Measurements from ENCODE around the gene KRTAP10-2.

KRTAP10-2 gene

GRCh38 chr21:44527156-44527982 lies 23.9 kb downstream of the KRTAP10-2 start:
- DNase-seq, result no peak

DNA sequence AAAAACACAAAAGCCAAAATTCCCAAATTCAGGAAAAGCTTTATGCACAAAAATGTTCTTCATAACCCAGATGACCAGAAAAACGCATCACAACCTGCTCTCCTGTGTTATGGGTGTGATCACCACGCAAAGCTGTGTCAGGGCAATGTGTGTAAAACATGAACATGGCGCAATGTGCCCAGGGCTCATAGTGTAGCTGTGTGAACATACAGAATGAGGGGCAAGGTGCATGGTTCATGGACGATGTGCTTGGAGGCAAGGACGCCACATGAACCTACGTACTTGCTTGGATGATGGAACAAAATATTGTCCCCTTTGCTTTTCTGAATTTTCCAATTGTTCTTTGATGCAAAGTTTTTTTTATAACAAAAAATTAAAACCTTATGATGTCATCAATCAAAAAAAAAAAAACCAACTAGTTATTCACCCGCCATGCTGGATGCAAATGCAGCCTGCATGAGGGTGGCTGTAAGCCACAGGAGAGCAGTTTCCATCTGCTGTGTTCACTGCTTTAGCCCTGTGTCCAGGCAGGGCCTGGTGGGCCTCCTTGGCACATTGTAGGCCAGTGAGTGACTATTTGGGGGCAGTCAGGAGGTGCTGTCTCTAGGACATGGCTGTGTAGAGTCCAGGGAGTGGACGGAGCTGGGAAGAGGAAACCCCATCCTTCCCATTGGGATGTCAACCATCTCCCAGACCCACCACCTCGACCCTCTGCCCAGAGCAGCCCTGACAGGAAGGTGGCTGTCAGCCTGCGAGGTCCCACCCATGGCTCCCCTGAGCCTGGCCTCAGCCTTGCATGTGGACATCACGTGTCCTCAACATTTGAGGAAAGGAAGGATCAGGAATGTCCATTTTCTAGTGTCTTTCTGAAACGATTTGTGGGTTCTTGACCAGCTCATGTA lies 25.0 kb downstream of the KRTAP10-2 start:
- no peak for DNase-seq

DNA sequence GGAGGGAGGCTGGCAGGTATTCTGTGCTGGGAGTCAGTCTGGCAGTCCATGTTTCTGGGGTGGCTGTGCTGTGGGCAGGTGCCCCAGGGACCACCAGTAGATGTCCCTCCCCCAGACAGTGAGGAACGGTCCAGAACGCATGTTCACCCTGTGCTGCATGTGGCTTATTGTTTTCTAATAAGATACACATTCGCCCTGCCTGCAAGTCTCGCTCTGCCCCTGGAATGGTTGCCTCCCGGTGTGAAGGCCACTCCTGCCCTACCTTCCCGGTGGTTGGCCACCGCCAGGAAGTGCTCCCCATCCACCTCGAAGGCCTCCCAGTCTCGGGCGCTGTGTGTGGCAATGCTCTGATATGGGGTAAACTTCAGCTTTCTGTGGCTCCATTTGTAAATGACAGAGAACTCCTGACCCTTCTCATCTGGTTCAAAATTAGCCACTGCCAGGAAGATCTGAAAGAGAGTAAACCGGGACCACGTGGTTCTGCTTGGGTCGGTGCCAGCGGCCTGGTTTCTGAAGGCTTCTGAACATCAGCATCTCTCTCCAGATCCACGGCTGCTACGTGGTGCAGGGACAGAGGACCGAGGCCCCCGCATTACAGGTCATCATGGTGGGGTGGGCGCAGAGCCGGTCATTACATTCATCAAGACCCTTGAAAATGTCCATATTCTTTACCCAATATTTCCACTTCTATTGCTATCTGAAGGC lies 25.8 kb downstream of the KRTAP10-2 start:
- DNase-seq, result no peak

- no peak for DNase-seq
Measured at GRCh38 chr21:44524414-44525371, 26.6 kb downstream of the KRTAP10-2 start.

GRCh38 chr21:44523567-44524413 lies 27.5 kb downstream of the KRTAP10-2 start:
- DNase-seq, result no peak

DNA sequence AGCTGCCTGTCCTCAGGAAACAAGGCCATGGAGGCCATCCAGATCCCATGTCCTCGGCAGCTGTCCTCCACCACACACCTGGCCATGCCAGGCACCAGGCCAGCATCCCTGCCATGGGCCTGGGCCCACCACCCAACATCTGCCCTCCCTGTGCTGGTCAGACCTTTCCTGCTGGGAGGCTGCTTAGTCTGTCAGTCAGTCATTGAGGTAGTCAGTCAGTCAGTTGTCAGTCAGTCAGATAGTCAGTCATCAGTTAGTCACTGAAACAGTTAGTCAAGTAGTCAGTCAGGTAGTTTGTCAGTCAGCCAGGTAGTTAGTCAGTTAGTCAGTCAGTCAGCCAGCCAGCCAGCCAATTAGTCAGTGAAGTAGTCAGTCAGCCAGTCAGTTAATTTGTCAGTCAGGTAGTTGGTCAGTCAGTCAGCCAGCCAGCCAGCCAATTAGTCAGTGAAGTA lies 28.5 kb downstream of the KRTAP10-2 start:
- DNase-seq, result no peak

DNA sequence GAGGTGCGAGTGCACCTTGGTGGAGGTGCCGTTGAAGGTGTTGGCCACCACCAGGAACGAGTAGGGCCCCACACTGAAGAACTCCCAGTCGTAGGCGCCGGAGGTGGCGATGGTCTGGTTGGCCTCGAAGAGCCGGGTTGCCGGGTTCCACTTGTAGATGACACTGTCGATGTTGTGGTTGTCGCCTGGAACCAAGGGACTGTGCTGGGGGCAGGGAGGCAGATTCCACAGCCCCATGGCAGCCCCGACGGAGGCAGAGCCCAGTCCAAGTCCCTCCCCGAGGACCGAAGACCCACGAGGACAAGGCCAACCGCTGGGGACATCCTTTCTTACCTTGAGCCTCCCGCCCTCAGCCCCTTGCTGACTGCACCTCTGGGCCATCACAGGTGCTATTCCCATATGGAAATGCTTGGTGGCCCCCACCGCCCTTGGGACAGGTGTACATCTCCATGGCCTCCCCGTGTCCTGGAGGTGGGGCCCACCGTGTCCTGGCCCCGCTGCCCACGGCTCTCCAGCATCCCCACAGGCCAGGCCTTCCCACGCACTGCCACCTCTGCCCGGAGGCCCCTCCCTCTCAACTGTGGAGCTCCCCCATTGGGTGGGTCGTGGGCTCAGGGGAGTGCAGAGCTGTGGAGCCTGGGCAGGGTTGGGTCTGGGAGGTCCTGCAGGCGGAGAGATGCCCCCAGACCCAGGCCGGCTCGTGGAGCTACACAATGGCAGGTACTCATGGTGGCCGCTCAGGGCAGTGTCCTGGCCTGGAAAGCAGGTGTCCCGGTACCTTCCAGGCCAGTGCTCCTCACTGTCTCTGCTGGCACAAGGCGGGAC lies 29.2 kb downstream of the KRTAP10-2 start:
- DNase-seq, result no peak

GRCh38 chr21:44521301-44521927 lies 29.9 kb downstream of the KRTAP10-2 start:
- no peak for DNase-seq

DNA sequence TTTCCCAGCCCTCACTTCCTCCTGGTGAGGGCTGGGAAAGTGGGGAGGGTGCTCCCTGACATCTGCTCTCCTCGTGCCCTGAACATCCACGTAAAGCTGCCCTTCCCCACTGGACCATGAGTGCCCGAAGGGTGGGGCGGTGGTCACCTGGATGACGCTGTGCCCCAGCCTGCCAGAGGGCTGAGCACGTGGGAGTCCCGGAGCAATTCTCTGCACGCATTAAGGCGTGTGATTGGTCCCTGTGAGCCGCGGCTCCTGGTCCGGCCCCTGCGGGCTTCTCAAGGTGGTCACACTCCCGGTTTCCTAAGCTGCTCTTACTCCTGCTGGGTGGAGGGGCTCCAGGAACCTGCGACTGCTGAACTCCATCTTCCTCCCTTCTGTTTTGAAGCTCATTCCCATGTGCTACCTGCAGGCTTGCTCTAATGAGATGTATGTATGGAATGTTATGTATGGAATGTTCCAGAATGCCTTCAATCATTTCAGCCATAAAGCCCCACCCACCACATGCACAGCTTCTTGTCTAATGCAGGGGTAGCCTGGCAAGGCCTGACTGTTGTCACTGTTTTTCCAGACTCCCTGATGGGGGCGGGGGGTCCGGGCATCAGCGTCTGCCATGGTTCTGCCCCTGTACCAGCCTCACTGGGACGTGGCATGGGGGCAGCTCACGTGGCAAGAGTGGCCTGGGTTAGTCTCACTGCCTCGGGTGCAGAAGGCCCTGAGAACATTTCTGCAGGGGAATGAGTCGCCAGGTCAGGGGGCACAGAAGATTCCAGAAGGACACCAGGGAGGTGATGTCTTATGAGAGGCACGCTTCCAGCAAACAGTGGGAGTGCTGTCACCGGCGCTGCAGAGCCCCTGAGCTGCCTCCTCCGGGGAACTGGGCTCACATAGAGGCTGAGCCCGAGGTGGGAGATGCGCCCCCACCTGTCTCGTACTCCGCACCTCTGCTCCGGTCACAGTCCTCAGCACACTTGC lies 30.7 kb downstream of the KRTAP10-2 start:
- no peak for DNase-seq

- DNase-seq, result no peak
Measured at GRCh38 chr21:44519346-44520325, 31.7 kb downstream of the KRTAP10-2 start.

- DNase-seq, result no peak
Measured at GRCh38 chr21:44518686-44519085, 32.6 kb downstream of the KRTAP10-2 start.

DNA sequence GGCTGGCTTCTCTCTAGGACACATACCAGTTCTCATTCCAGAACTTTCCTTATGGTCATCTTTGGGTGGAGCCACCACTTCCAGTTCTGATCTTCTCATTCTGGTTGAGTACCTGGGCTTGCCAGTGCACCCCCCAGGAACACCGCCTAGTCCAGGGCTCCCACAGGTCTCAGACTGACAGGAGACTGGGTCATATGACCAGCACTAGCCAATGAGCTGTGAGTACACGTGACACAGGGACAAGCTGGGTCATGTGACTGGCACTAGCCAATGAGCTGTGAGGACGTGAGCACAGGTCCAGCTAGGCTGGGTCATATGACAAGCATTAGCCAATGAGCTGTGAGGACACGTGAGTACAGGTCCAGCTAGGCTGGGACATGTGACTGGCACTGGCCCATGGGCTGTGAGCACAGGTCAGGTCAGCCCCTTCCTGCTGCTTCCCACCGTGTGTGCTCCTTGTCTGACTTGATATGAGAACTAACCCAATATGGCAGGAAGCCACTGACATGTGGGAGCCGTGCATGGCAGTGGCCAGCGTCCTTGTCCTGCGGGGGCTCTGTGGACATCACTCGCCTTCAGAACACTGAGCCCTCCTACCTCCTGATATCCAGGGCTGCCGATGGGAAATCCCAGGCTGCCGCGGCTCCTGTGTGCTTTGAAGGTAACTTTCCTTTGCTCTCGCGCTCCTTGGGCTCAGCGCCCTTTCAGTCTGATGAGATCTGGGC lies 34.0 kb downstream of the KRTAP10-2 start:
- peak in 13 of 56 donors; percentile 6 to 76 (median 30) for DNase-seq

DNA sequence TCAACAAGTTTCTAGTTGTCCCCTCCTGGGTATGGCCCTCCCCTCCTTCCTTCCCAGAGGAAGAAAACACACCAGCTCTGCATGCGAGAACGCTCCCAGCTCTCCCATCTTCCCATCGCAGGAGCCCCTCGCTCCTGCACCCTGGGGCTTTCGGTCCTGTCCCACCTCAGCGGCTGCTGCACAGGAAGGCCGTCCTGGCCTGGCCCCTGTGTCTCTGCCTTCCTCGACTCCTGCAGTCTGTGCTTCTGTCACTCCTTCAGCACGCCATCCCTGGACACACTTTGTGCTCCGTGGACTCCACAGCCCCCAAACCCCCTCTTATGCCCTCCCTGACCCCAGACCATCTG lies 34.5 kb downstream of the KRTAP10-2 start:
- DNase-seq, result no peak

DNA sequence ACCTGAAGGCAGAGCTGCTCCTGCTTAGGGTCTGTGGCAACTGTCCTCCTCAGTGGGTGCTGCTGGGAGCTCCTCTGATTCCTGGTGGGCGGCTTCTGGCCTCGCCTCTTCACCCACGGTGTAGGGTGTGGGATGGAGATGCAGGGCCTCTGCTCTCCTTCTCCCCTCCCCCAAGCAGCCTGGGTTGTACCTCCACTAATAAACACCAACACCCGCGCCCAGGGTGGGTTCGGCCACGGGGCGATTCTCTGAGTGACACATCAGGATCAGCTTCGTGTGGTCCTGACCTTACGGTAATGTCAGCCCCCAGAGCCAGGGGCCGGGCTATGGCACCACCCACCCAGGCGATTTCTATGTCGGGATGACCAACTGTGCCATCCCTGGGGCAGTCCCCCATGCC lies 35.0 kb downstream of the KRTAP10-2 start:
- no peak for DNase-seq
